Osteoblast (primary cell): ENCODE results near the gene SLC2A8. TPM values are rescaled to one million over a fixed set of nuclear protein-coding genes. Genes with fewer than 3 reads are reported as not detected.

ENCODE experiments used
- DNase-seq: peaks from one replicate; pipeline ENCODE4 v3.0.0; 2011; ENCODE audit warnings: low spot score, mixed read lengths; ENCODE audit not compliant: insufficient read length; ENCODE audit errors: missing footprints
- H2AFZ ChIP-seq: 2 replicates; pipeline ENCODE4 v1.6.0; 2011; ENCODE audit warnings: mild to moderate bottlenecking, low read length
- H3K27ac ChIP-seq: 2 replicates; pipeline ENCODE4 v1.5.1; 2011; ENCODE audit warnings: mild to moderate bottlenecking, low read depth, low read length, moderate library complexity
- H3K27me3 ChIP-seq: 2 replicates; pipeline ENCODE4 v1.6.0; 2012; ENCODE audit warnings: mild to moderate bottlenecking, control low read depth, inconsistent platforms, low read length, moderate library complexity; ENCODE audit not compliant: insufficient read depth
- H3K36me3 ChIP-seq: 2 replicates; pipeline ENCODE4 v1.5.1; 2011; ENCODE audit warnings: mild to moderate bottlenecking, low read length, control low read depth, moderate library complexity; ENCODE audit not compliant: insufficient read depth
- H3K4me1 ChIP-seq: 2 replicates; pipeline ENCODE4 v1.5.1; 2011; ENCODE audit warnings: mild to moderate bottlenecking, low read length, control low read depth, moderate library complexity; ENCODE audit not compliant: insufficient read depth
- H3K4me2 ChIP-seq: 2 replicates; pipeline ENCODE4 v1.6.0; 2011; ENCODE audit warnings: mild to moderate bottlenecking, low read length; ENCODE audit not compliant: insufficient read depth
- H3K4me3 ChIP-seq: fragments of 200-600 bp; sonication (generic); 3 replicates; pipeline ENCODE4 v1.5.1; 2012; ENCODE audit warnings: mild to moderate bottlenecking, low read length, inconsistent platforms; ENCODE audit not compliant: insufficient read depth
- H3K79me2 ChIP-seq: 2 replicates; pipeline ENCODE4 v1.6.0; 2012; ENCODE audit warnings: mild to moderate bottlenecking, low read length, control low read depth, inconsistent platforms; ENCODE audit not compliant: insufficient read depth
- H3K9me3 ChIP-seq: 2 replicates; pipeline ENCODE4 v1.5.1; 2011; ENCODE audit warnings: low read depth, low read length, control low read depth
- H4K20me1 ChIP-seq: 2 replicates; pipeline ENCODE4 v1.6.0; 2012; ENCODE audit warnings: mild to moderate bottlenecking, low read length, control low read depth; ENCODE audit not compliant: insufficient read depth
- CTCF ChIP-seq: IDR thresholded peaks from 2 replicates; pipeline ENCODE4 v1.5.1; 2011; ENCODE audit warnings: mild to moderate bottlenecking, low read depth, low read length, moderate library complexity; ENCODE audit errors: extremely low read depth
- total RNA-seq: library from RNA; depleted of rRNA; stranded (reverse); fragments of >200 nt; gene quantifications from 2 replicates; pipeline ENCODE4 v1.2.3, GENCODE V29; 2012

Gene SLC2A8
- total RNA-seq, 1 donor: 5.4 TPM

GRCh38 chr9:127444921-127445850 is 48.2 kb downstream of the SLC2A8 start:
- H3K27ac ChIP-seq: no peak overlapping the region
- peaks cover 89% of the 10 kb centered on the region for H3K36me3 ChIP-seq
- DNase-seq: peak; percentile 55
- H4K20me1 ChIP-seq: peaks cover 40% of the 10 kb centered on the region
- no peak overlapping the region for H3K4me3 ChIP-seq
- H3K4me1 ChIP-seq: peaks cover 23% of the 10 kb centered on the region
- no peak for TF ChIP-seq CTCF
- peaks cover 21% of the 10 kb centered on the region for H3K79me2 ChIP-seq
- H3K9me3 ChIP-seq: peaks cover 14% of the 10 kb centered on the region
- H2AFZ ChIP-seq: no peak overlapping the region
- H3K27me3 ChIP-seq: no peaks in the 10 kb centered on the region
- no peak overlapping the region for H3K4me2 ChIP-seq

GRCh38 chr9:127445851-127446712 is 49.1 kb downstream of the SLC2A8 start:
- Histone ChIP-seq H4K20me1 (peaks cover 49% of the 10 kb centered on the region), H2AFZ (no peak overlapping the region), H3K27ac (no peak overlapping the region), H3K4me1 (peaks cover 26% of the 10 kb centered on the region), H3K36me3 (peaks cover 84% of the 10 kb centered on the region), H3K4me3 (no peak overlapping the region), H3K27me3 (no peaks in the 10 kb centered on the region), H3K9me3 (peaks cover 14% of the 10 kb centered on the region), H3K79me2 (peaks cover 30% of the 10 kb centered on the region), H3K4me2 (no peak overlapping the region)
- DNase-seq: no peak
- TF ChIP-seq CTCF: no peak

- Histone ChIP-seq H3K79me2 (peaks cover 38% of the 10 kb centered on the region), H3K27ac (peak overlapping the region; percentile 44), H4K20me1 (peaks cover 49% of the 10 kb centered on the region), H2AFZ (no peak overlapping the region), H3K4me2 (no peak overlapping the region), H3K27me3 (no peaks in the 10 kb centered on the region), H3K4me1 (peaks cover 26% of the 10 kb centered on the region), H3K4me3 (no peak overlapping the region), H3K36me3 (peaks cover 80% of the 10 kb centered on the region), H3K9me3 (peaks cover 14% of the 10 kb centered on the region)
- no peak for TF ChIP-seq CTCF
- DNase-seq: peak; percentile 8
Observed at GRCh38 chr9:127446713-127447415, 49.9 kb downstream of the SLC2A8 start.
